Measurements from ENCODE around the gene HOXB4.

GRCh38 chr17:48616717-48617470 lies 38.7 kb upstream of the HOXB4 start:
- TF ChIP-seq RFX5 (IDR thresholded peaks at IDR 0.05; ENCODE audit: low read depth, low read length) (no peak), MAZ (IDR thresholded peaks at IDR 0.05; ENCODE audit: borderline replicate concordance, low read depth, low read length) (no peak), POLR2A (IDR thresholded peaks at IDR 0.05; ENCODE audit: low read depth, low read length) (no peak), NFE2L2 (IDR thresholded peaks at IDR 0.05; ENCODE audit: low read depth, low read length) (no peak), MXI1 (IDR thresholded peaks at IDR 0.05; ENCODE audit: borderline replicate concordance, low read depth, low read length) (no peak), RAD21 (IDR thresholded peaks at IDR 0.05; ENCODE audit: low read length) (no peak), USF2 (IDR thresholded peaks at IDR 0.05; ENCODE audit: low read depth, low read length) (no peak), FOS (IDR thresholded peaks at IDR 0.05; ENCODE audit: low read depth, low read length) (no peak), CEBPB (IDR thresholded peaks at IDR 0.05; ENCODE audit: low read depth, low read length) (no peak), CHD1 (IDR thresholded peaks at IDR 0.05; ENCODE audit: low read depth, low read length) (no peak), BHLHE40 (IDR thresholded peaks at IDR 0.05; ENCODE audit: low read depth, low read length) (no peak)
- TF ChIP-seq, protein P1, sequence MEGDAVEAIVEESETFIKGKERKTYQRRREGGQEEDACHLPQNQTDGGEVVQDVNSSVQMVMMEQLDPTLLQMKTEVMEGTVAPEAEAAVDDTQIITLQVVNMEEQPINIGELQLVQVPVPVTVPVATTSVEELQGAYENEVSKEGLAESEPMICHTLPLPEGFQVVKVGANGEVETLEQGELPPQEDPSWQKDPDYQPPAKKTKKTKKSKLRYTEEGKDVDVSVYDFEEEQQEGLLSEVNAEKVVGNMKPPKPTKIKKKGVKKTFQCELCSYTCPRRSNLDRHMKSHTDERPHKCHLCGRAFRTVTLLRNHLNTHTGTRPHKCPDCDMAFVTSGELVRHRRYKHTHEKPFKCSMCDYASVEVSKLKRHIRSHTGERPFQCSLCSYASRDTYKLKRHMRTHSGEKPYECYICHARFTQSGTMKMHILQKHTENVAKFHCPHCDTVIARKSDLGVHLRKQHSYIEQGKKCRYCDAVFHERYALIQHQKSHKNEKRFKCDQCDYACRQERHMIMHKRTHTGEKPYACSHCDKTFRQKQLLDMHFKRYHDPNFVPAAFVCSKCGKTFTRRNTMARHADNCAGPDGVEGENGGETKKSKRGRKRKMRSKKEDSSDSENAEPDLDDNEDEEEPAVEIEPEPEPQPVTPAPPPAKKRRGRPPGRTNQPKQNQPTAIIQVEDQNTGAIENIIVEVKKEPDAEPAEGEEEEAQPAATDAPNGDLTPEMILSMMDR (conservative IDR thresholded peaks at IDR 0.05; ENCODE audit: low read depth, low read length): no peak
- TF ChIP-seq, protein P2, sequence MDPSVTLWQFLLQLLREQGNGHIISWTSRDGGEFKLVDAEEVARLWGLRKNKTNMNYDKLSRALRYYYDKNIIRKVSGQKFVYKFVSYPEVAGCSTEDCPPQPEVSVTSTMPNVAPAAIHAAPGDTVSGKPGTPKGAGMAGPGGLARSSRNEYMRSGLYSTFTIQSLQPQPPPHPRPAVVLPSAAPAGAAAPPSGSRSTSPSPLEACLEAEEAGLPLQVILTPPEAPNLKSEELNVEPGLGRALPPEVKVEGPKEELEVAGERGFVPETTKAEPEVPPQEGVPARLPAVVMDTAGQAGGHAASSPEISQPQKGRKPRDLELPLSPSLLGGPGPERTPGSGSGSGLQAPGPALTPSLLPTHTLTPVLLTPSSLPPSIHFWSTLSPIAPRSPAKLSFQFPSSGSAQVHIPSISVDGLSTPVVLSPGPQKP (IDR thresholded peaks at IDR 0.05; ENCODE audit: borderline replicate concordance, low read depth, low read length): no peak
